Stimulated activated CD8-positive, alpha-beta memory T cell treated with anti-CD3 and anti-CD28 coated beads, Interleukin-12 subunit alpha, Interleukin-12 subunit beta, amount 100 ng/mL, for 24 hours (primary cell): ENCODE data around the gene NTM.

ENCODE experiments used
- DNase-seq: peaks from one replicate; pipeline ENCODE4 v3.0.0-alpha.2; 2020; ENCODE audit errors: extremely low read depth

Gene NTM

DNA sequence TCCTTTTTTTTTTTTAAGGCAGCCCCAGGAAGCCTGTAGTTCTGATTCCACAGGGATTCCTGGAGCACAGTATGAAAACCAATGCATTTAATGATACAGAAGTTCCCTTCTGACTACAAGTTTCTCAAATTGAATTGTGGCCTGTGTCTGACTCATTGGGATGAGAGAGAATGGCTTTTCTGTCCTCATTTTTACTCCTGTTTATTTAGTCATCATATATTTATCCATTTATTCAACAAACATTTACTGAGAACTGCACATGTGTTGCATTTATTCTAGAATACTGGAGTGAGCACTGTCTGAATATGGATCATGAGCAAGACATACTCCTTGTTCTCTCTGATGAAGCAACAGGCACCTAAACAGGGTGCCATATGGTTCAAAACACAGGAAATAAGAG lies 231.2 kb downstream of the NTM start:
- DNase-seq: no peak

DNA sequence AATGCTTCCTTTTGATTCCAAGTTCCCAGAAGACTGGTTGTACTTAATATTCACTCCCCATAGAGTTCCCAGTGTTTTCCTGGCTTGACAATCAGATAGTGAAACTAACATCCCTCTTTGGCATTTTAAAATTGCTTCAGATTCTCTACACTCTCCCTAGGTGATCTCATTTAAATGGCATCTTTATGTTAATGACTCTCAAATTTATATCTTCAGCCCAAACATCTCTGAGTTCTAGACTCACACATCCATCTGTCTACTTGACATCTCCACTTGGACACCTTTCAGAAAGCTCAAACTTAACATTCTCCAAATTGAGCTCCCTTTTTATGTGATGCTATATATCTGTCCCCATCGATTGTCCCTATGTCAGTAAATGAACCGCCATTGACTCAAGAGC lies 232.0 kb downstream of the NTM start:
- no peak for DNase-seq

GRCh38 chr11:131606811-131607335 lies 236.5 kb downstream of the NTM start:
- no peak for DNase-seq

- no peak for DNase-seq
Observed at GRCh38 chr11:131609337-131609736, 238.9 kb downstream of the NTM start.

GRCh38 chr11:131609921-131610320 lies 239.5 kb downstream of the NTM start:
- no peak for DNase-seq

- DNase-seq: no peak
Observed at GRCh38 chr11:131611322-131611721, 240.9 kb downstream of the NTM start.

DNA sequence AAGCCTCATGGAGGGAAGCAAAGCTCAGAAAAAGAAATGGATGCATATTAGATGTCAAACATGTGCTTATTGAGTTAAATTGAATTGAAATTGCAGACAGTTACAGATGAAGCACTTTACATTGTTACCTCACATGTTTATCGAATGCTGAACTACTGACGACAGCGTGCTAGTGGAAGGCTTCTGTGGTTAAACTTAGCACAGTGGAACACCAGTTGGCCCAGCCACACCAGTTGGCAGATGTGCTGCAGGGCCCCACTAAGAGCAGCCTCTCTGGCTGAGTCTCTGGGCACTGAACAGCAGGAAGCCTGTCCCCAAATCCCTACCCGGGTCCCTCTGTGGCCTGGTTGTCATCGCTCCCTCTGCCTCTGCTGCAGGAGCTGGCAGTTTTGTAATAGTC lies 242.1 kb downstream of the NTM start:
- no peak for DNase-seq

GRCh38 chr11:131614631-131615030 lies 244.2 kb downstream of the NTM start:
- no peak for DNase-seq

DNA sequence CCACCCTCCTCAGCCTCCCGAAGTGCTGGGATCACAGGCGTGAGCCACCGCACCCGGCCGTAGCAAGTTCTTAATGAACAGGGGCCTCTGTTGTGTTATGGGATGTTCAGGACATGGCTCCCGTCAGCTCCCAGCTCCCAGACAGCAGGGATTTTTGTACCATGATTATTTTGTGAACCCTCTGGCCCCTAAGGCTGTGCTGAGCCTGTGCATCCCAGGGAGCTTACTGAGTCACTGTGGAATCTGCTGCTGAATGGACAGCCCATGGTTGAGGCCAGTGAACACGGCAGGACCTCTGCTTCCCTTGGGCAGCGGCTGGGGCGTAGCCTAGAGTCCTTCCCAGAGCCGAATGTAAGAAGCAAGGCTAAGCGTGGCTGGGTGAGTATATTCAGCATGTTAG lies 245.2 kb downstream of the NTM start:
- no peak for DNase-seq

- no peak for DNase-seq
Observed at GRCh38 chr11:131616481-131617140, 246.2 kb downstream of the NTM start.

DNA sequence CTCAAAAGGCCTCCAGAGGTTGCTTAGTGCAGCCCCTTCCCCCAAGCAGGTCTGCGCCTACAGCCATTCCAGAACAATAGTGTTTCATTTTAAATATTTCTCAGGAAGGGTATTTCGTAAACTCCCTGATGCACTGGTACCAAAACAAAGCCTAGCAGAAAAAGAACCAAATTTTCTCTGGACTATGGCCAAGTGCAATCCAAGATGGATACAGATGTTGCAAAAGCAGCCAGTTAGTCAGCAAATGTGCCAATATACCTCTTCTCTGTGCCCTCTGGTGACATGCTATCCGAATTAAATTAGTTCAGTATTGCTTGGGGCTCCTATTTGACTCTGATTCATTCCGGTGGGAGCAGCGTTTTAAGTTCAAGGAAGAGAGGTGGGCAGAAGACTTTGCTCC lies 247.8 kb downstream of the NTM start:
- no peak for DNase-seq

DNA sequence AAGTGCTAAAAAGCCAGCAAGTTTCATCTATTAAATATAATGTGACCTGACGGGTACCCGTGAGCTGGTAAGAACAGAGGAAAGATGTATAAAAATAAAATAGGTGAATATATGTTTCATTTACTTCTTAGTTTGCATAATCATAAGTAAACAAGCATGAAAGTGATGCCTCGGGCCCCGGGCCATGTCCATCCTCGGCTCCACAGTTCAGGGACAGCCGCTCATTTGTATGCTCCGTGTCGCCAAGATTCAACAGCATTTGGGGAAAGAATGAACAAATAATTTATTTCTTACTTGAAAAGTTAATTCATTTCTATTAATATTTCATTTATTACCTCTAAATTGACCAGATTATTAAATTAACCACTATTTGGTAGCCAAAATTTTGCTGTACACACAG lies 251.8 kb downstream of the NTM start:
- DNase-seq: no peak

- no peak for DNase-seq
Observed at GRCh38 chr11:131624531-131624930, 254.1 kb downstream of the NTM start.

DNA sequence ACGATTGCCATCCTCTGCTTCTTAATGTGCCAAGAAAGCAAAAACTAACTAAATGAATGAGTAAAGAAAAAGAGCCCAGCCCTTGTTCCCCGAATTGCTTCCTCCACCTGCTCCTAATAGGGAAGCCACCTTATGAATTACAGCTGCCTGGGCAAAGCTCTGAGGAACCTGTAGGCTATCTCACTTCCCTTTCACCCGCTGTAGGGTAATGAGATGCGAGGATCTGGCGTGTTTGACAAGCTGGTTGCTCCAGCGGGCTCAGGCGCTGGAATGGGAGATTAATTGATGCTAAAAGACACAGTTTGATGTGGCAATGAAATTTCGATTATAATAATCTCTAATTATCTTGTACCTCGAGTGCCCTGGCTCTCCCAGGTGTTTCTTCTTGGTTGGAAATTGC lies 256.4 kb downstream of the NTM start:
- no peak for DNase-seq

GRCh38 chr11:131628739-131629138 lies 258.3 kb downstream of the NTM start:
- DNase-seq: no peak

GRCh38 chr11:131629925-131630540 lies 259.6 kb downstream of the NTM start:
- no peak for DNase-seq

DNA sequence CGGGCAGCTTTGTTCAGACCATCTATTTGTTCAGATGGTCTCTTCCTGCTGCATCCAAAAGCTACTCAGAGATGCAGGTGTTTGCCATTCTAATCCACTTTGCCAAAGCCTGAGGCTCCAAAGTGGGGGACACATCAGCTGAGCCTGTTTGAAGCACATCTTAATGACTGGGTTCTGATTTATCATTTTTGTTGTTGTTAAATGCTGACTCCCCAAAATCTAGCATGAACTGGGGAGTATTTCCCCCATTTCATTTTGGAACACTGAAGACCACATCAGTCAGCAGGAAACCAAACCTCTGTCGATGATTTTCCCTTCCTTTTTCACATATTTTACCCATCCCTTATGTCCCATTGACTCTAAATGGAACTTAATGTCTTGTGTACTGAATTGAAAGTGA lies 262.6 kb downstream of the NTM start:
- DNase-seq: no peak

DNA sequence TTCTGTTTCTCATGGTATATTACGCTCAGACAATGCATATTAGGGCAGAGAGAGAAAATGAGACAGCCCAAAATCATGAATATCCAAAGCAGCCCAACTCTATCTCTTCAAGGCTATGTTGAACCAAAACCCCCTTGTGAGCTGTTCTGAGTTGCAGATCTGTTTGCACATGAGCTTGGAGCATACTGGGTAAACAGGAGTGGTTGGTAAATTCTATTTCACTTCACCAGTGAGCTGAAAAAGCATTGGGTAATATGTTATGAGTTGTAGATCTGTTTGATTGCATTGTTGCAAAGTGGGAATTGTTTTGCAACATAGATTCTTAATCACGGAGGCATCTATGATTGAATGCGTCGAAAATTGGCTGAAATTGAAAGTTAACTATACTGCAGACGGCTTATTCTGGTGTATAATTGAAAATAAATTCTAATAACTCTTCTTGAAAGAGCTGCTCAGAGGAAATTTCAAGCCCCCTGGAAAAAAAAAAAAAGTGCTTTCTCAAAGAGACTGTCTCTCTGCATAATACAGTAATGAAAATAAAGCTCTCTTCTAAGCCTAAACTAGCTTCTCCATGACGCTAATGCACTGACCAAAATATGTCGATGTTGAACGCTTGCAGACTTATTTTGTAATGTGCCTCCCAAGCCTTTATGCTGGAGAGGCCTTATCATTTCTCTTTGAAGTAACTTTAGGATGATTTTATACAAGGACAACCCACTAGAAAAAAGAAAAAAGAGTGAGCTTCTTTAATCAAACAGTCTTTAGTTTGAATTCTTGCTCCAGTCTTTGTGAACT lies 263.7 kb downstream of the NTM start:
- DNase-seq: no peak

DNA sequence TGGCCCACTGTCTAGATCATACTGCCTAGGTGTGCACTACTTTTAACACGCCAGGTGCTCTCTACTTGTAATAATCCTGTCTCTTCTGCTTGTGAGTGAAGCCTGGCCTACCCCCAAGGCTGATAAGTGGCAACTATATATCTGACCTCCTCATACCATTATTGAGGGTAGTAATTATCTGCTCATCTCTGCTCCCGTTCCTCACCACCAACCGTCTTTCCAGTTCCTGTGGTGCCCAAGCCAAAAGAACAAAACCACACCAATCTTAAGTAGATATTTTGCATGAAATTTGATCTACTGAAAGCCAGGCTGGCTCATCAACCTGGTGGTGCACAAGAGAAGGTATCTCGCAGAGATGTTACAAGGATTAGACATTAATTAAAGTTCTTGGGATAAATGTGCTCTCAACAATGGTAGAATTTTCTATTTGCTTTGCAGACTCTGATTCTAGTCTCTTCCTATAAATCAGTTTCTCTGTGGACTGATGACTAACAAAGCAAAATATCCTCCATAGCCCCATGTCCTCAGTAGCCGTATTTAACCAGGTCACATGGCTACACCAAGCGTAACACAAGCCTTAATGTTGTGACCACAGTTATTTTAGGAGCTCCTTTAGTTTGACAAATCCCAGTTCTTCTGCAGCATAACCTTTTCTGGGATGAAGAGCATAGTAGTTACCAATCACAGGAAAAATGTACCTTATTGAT lies 267.2 kb downstream of the NTM start:
- no peak for DNase-seq

DNA sequence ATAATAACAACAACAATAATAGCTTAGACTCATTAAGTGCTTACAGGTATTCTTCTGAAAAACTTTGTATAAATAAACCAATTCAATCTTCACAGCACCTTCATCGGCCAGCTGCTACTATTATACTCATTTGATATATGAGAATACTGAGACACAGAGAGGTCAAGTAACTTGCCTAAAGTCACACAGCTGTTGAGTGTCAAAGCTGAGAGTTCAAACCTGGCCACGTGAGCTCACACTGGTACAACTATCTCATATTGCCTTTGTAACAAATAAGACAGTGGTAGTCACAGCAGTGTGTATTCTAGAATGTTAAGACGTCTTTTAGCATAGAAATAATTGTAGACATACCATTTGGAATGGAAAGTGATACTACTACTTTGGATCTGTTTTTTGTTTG lies 268.5 kb downstream of the NTM start:
- DNase-seq: no peak

GRCh38 chr11:131640320-131640719 lies 269.9 kb downstream of the NTM start:
- DNase-seq: no peak
